ENCODE results near the gene MAB21L3. TPM values are rescaled to one million over a fixed set of nuclear protein-coding genes. Genes with fewer than 3 reads are reported as not detected.

The MAB21L3 gene
- total and polyA plus RNA-seq, 4 donors, result 0.13 to 0.42 (median 0.26) TPM

DNA sequence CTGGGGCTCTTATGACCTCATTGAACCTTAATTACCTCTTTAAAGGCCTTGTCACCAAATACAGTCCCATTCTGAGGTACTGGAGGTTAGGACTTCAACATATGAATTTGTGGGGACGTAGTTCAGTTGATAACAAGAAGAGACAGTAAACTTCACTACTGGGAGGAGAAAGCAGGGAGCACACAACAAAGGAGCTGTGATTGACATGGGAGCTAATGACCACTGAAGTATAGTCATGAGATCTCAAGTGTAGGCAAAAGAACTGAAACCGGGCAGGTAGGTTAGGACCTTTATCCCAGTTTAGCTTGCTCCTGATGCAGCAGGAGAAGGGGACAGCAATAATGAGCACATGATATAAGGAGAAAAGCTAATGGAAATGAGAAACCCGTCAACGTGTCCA, 11.8 kb upstream of the MAB21L3 start:
- H3K36me3 ChIP-seq (ENCODE audit: control insufficient read depth in 4 of 4, insufficient read depth in 3 of 4, low read depth in 1 of 4, low read length in 3 of 4), result no peaks in the 10 kb centered on the region
- no peak for DNase-seq (ENCODE audit: low spot score)
- WGBS, result 96% methylated on average over 4 of the region's 4 CpGs
- H3K27ac ChIP-seq (ENCODE audit: low read depth in 1 of 2, low read length in 2 of 2), result no peak overlapping the region
- TF ChIP-seq SP1 (IDR thresholded peaks at IDR 0.05) (no peak), NR2F2 (IDR thresholded peaks at IDR 0.05) (no peak), GABPA (IDR thresholded peaks at IDR 0.05 in 1 of 2, conservative IDR thresholded peaks at IDR 0.05 in 1 of 2) (no peak), HNF4A (conservative IDR thresholded peaks at IDR 0.05) (no peak), RAD21 (IDR thresholded peaks at IDR 0.05) (no peak), FOXA2 (IDR thresholded peaks at IDR 0.05) (no peak), MAX (IDR thresholded peaks at IDR 0.05) (no peak), FOXA1 (IDR thresholded peaks at IDR 0.05) (no peak), EGR1 (IDR thresholded peaks at IDR 0.05; ENCODE audit: low read depth in 2 of 2) (no peak), JUND (IDR thresholded peaks at IDR 0.05) (no peak), TAF1 (conservative IDR thresholded peaks at IDR 0.05) (no peak), ATF3 (IDR thresholded peaks at IDR 0.05) (no peak), HNF4G (IDR thresholded peaks at IDR 0.05) (no peak), CTCF (IDR thresholded peaks at IDR 0.05; ENCODE audit: low read depth, low read length, missing input control) (no peak), RXRA (IDR thresholded peaks at IDR 0.05) (no peak), YY1 (IDR thresholded peaks at IDR 0.05) (no peak)
- TF ChIP-seq, protein P1, sequence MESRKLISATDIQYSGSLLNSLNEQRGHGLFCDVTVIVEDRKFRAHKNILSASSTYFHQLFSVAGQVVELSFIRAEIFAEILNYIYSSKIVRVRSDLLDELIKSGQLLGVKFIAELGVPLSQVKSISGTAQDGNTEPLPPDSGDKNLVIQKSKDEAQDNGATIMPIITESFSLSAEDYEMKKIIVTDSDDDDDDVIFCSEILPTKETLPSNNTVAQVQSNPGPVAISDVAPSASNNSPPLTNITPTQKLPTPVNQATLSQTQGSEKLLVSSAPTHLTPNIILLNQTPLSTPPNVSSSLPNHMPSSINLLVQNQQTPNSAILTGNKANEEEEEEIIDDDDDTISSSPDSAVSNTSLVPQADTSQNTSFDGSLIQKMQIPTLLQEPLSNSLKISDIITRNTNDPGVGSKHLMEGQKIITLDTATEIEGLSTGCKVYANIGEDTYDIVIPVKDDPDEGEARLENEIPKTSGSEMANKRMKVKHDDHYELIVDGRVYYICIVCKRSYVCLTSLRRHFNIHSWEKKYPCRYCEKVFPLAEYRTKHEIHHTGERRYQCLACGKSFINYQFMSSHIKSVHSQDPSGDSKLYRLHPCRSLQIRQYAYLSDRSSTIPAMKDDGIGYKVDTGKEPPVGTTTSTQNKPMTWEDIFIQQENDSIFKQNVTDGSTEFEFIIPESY (IDR thresholded peaks at IDR 0.05), result no peak
- TF ChIP-seq, protein P2, sequence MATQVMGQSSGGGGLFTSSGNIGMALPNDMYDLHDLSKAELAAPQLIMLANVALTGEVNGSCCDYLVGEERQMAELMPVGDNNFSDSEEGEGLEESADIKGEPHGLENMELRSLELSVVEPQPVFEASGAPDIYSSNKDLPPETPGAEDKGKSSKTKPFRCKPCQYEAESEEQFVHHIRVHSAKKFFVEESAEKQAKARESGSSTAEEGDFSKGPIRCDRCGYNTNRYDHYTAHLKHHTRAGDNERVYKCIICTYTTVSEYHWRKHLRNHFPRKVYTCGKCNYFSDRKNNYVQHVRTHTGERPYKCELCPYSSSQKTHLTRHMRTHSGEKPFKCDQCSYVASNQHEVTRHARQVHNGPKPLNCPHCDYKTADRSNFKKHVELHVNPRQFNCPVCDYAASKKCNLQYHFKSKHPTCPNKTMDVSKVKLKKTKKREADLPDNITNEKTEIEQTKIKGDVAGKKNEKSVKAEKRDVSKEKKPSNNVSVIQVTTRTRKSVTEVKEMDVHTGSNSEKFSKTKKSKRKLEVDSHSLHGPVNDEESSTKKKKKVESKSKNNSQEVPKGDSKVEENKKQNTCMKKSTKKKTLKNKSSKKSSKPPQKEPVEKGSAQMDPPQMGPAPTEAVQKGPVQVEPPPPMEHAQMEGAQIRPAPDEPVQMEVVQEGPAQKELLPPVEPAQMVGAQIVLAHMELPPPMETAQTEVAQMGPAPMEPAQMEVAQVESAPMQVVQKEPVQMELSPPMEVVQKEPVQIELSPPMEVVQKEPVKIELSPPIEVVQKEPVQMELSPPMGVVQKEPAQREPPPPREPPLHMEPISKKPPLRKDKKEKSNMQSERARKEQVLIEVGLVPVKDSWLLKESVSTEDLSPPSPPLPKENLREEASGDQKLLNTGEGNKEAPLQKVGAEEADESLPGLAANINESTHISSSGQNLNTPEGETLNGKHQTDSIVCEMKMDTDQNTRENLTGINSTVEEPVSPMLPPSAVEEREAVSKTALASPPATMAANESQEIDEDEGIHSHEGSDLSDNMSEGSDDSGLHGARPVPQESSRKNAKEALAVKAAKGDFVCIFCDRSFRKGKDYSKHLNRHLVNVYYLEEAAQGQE (IDR thresholded peaks at IDR 0.05), result no peak
- H3K9me3 ChIP-seq (ENCODE audit: control insufficient read depth in 4 of 4, low read length in 3 of 4), result peaks cover 0 to 5% (median 2%) of the 10 kb centered on the region in 4 donors
- H3K27me3 ChIP-seq (ENCODE audit: control insufficient read depth in 4 of 4, insufficient read depth in 4 of 4, low read length in 3 of 4), result no peaks in the 10 kb centered on the region
- no peak overlapping the region for H3K9ac ChIP-seq (ENCODE audit: low read depth in 1 of 2, low read length in 2 of 2)
- H3K4me1 ChIP-seq (ENCODE audit: control insufficient read depth in 4 of 4, insufficient read depth in 4 of 4, low read length in 3 of 4), result no peaks in the 10 kb centered on the region
- H3K4me3 ChIP-seq (ENCODE audit: low read depth in 1 of 3, low read length in 3 of 3), result no peak overlapping the region
